ENCODE data around the gene MTUS2. TPM values are rescaled to one million over a fixed set of nuclear protein-coding genes. Genes with fewer than 3 reads are reported as not detected.

The MTUS2 gene
- total RNA-seq, 1 experiment from 2014 or later: 1.7 TPM

DNA sequence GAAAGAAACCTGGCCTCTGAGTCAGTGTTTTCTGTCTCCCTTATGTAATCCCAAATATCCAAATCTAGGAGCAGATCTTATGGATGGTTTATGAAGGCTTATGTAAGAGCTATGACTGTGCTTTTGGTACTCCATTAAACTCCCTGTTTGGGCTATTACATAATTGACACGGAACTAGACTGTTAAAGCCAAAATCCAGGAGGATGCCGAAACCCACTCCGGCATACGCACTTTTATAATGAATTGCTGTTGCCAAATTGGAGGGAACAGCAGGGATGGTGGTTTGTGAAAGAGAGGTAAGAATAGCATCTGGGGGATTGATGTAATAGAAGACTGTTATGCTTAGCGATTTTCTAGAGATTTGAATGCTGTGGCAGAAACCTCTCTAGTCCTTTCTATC lies 2.0 kb downstream of the MTUS2 start:
- intact Hi-C loops (cut with micrococcal nuclease; ENCODE audit: unreplicated experiment): no loop called here
- H3K9me3 Mint-ChIP-seq (ENCODE audit: unreplicated experiment): peaks cover 9% of the 10 kb centered on the region
- DNase-seq: no peak
- H3K27ac Mint-ChIP-seq (ENCODE audit: unreplicated experiment): no peak overlapping the region
- H3K36me3 Mint-ChIP-seq (ENCODE audit: insufficient read depth, unreplicated experiment): no peaks in the 10 kb centered on the region
- H3K4me3 ChIP-seq (ENCODE audit: low read depth, low read length): no peak overlapping the region
- no peak overlapping the region for H3K4me3 Mint-ChIP-seq (ENCODE audit: unreplicated experiment)
- no TSS peak for BruUV-seq (replicated peaks)
- ChIA-PET POLR2A (no interaction called here), CTCF (no interaction called here)
- H3K9me3 ChIP-seq: peaks cover 14% of the 10 kb centered on the region
- H3K36me3 ChIP-seq (ENCODE audit: control insufficient read depth, insufficient read depth, low read length): no peaks in the 10 kb centered on the region
- TF ChIP-seq CTCF (IDR thresholded peaks at IDR 0.05; ENCODE audit: insufficient read depth in 1 of 2, low read depth in 1 of 2, low read length in 1 of 2, severe bottlenecking in 1 of 2, unreplicated experiment in 1 of 2): no peak
- peaks cover 5% of the 10 kb centered on the region for H3K4me1 Mint-ChIP-seq (ENCODE audit: low read depth, unreplicated experiment)
- peaks cover 4% of the 10 kb centered on the region for H3K27me3 ChIP-seq (replicated peaks; ENCODE audit: control insufficient read depth, insufficient read depth, low read length)
- H3K4me1 ChIP-seq: peaks cover 5% of the 10 kb centered on the region; the same call in 1 of the 2 replicates
- peaks cover 25% of the 10 kb centered on the region for H3K27me3 Mint-ChIP-seq (ENCODE audit: insufficient read depth, unreplicated experiment)

DNA sequence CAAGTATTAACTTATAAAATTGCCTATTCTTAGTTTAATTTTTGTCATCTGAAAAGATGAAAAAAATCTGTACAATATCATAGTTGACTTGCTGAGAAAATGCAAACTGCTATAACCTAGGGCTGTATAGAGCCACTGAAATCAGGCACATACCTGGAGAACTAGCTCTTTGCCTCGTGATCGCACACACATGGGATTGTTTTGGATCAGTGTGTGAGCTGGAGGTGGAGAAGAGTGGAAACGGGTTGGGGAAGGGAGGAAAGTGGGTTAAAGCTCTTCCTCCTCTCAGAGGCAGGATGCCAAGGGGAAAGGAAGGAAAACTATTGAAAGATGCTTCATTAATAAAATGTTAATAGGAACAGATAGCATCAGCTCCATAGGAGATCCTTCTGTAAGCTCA lies 2.7 kb downstream of the MTUS2 start:
- Mint-ChIP-seq H3K9me3 (ENCODE audit: unreplicated experiment) (peaks cover 9% of the 10 kb centered on the region), H3K4me3 (ENCODE audit: unreplicated experiment) (no peak overlapping the region), H3K4me1 (ENCODE audit: low read depth, unreplicated experiment) (peaks cover 5% of the 10 kb centered on the region), H3K27me3 (ENCODE audit: insufficient read depth, unreplicated experiment) (peaks cover 20% of the 10 kb centered on the region), H3K27ac (ENCODE audit: unreplicated experiment) (no peak overlapping the region), H3K36me3 (ENCODE audit: insufficient read depth, unreplicated experiment) (no peaks in the 10 kb centered on the region)
- POLR2A ChIA-PET: no interaction called here
- Histone ChIP-seq H3K4me3 (ENCODE audit: low read depth, low read length) (no peak overlapping the region), H3K4me1 (peaks cover 5% of the 10 kb centered on the region; the same call in 1 of the 2 replicates), H3K36me3 (ENCODE audit: control insufficient read depth, insufficient read depth, low read length) (no peaks in the 10 kb centered on the region), H3K27me3 (replicated peaks; ENCODE audit: control insufficient read depth, insufficient read depth, low read length) (peaks cover 4% of the 10 kb centered on the region), H3K9me3 (peaks cover 17% of the 10 kb centered on the region)
- TF ChIP-seq CTCF (IDR thresholded peaks at IDR 0.05; ENCODE audit: insufficient read depth in 1 of 2, low read depth in 1 of 2, low read length in 1 of 2, severe bottlenecking in 1 of 2, unreplicated experiment in 1 of 2): no peak
- no TSS peak for BruUV-seq (replicated peaks)
- intact Hi-C loops (cut with micrococcal nuclease; ENCODE audit: unreplicated experiment): no loop called here
- no peak for DNase-seq
- CTCF ChIA-PET: no interaction called here

- Mint-ChIP-seq H3K9me3 (ENCODE audit: unreplicated experiment) (peaks cover 22% of the 10 kb centered on the region), H3K4me1 (ENCODE audit: low read depth, unreplicated experiment) (peaks cover 5% of the 10 kb centered on the region), H3K27me3 (ENCODE audit: insufficient read depth, unreplicated experiment) (peaks cover 17% of the 10 kb centered on the region), H3K4me3 (ENCODE audit: unreplicated experiment) (no peak overlapping the region), H3K27ac (ENCODE audit: unreplicated experiment) (no peak overlapping the region), H3K36me3 (ENCODE audit: insufficient read depth, unreplicated experiment) (no peaks in the 10 kb centered on the region)
- H3K4me3 ChIP-seq (ENCODE audit: low read depth, low read length): no peak overlapping the region
- H3K4me1 ChIP-seq: no peaks in the 10 kb centered on the region
- H3K36me3 ChIP-seq (ENCODE audit: control insufficient read depth, insufficient read depth, low read length): no peaks in the 10 kb centered on the region
- intact Hi-C loops (cut with micrococcal nuclease; ENCODE audit: unreplicated experiment): no loop called here
- no TSS peak for BruUV-seq (replicated peaks)
- TF ChIP-seq CTCF (IDR thresholded peaks at IDR 0.05; ENCODE audit: insufficient read depth in 1 of 2, low read depth in 1 of 2, low read length in 1 of 2, severe bottlenecking in 1 of 2, unreplicated experiment in 1 of 2): no peak
- POLR2A ChIA-PET: no interaction called here
- peaks cover 25% of the 10 kb centered on the region for H3K9me3 ChIP-seq
- no peak for DNase-seq
- peaks cover 3% of the 10 kb centered on the region for H3K27me3 ChIP-seq (replicated peaks; ENCODE audit: control insufficient read depth, insufficient read depth, low read length)
- CTCF ChIA-PET: no interaction called here
Observed at GRCh38 chr13:28825379-28825778, 5.2 kb downstream of the MTUS2 start.
